ENCODE data around the gene FAM13C.

- TF ChIP-seq SIN3A (IDR thresholded peaks at IDR 0.05; ENCODE audit: borderline replicate concordance, low read depth, low read length), result no peak
- no peak for TF ChIP-seq ZNF432 (CRISPR knock-in tag; IDR thresholded peaks at IDR 0.05; ENCODE audit: borderline replicate concordance)
- TF ChIP-seq KDM5A (IDR thresholded peaks at IDR 0.05; ENCODE audit: borderline replicate concordance, low read length), result no peak
- TF ChIP-seq, protein P1, sequence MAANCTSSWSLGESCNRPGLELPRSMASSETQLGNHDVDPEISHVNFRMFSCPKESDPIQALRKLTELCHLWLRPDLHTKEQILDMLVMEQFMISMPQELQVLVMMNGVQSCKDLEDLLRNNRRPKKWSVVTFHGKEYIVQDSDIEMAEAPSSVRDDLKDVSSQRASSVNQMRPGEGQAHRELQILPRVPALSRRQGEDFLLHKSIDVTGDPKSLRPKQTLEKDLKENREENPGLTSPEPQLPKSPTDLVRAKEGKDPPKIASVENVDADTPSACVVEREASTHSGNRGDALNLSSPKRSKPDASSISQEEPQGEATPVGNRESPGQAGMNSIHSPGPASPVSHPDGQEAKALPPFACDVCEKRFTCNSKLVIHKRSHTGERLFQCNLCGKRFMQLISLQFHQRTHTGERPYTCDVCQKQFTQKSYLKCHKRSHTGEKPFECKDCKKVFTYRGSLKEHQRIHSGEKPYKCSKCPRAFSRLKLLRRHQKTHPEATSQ (CRISPR knock-in tag; IDR thresholded peaks at IDR 0.05; ENCODE audit: borderline replicate concordance), result no peak
- TF ChIP-seq RELA (CRISPR knock-in tag; IDR thresholded peaks at IDR 0.05), result no peak
- no peak for TF ChIP-seq RFXANK (CRISPR knock-in tag; IDR thresholded peaks at IDR 0.05)
- TF ChIP-seq ZNF563 (CRISPR knock-in tag; IDR thresholded peaks at IDR 0.05), result no peak
- no peak for TF ChIP-seq ZNF790 (CRISPR knock-in tag; IDR thresholded peaks at IDR 0.05; ENCODE audit: borderline replicate concordance)
- TF ChIP-seq, protein P2, sequence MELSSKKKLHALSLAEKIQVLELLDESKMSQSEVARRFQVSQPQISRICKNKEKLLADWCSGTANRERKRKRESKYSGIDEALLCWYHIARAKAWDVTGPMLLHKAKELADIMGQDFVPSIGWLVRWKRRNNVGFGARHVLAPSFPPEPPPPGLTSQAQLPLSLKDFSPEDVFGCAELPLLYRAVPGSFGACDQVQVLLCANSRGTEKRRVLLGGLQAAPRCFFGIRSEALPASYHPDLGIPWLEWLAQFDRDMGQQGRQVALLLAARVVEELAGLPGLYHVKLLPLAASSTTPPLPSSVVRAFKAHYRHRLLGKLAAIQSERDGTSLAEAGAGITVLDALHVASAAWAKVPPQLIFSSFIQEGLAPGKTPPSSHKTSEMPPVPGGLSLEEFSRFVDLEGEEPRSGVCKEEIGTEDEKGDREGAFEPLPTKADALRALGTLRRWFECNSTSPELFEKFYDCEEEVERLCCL (CRISPR knock-in tag; IDR thresholded peaks at IDR 0.05; ENCODE audit: borderline replicate concordance), result no peak
- TF ChIP-seq ZKSCAN8 (CRISPR knock-in tag; IDR thresholded peaks at IDR 0.05; ENCODE audit: borderline replicate concordance), result no peak
- TF ChIP-seq, protein P3, sequence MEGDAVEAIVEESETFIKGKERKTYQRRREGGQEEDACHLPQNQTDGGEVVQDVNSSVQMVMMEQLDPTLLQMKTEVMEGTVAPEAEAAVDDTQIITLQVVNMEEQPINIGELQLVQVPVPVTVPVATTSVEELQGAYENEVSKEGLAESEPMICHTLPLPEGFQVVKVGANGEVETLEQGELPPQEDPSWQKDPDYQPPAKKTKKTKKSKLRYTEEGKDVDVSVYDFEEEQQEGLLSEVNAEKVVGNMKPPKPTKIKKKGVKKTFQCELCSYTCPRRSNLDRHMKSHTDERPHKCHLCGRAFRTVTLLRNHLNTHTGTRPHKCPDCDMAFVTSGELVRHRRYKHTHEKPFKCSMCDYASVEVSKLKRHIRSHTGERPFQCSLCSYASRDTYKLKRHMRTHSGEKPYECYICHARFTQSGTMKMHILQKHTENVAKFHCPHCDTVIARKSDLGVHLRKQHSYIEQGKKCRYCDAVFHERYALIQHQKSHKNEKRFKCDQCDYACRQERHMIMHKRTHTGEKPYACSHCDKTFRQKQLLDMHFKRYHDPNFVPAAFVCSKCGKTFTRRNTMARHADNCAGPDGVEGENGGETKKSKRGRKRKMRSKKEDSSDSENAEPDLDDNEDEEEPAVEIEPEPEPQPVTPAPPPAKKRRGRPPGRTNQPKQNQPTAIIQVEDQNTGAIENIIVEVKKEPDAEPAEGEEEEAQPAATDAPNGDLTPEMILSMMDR (CRISPR knock-in tag; IDR thresholded peaks at IDR 0.05), result no peak
- no peak for TF ChIP-seq RFX1 (IDR thresholded peaks at IDR 0.05)
- TF ChIP-seq GZF1 (CRISPR knock-in tag; IDR thresholded peaks at IDR 0.05), result no peak
Observed at GRCh38 chr10:59266321-59266720, 96.0 kb downstream of the FAM13C start.

Measured in HepG2 (cell line).